DMS114 treated with DMSO at 0.1 percent for 48 hours (cell line): ENCODE results near the gene PIBF1.
"Not testable (repeated sequence)": the region's sequence is repeated elsewhere in the genome, so short reads cannot be mapped to it uniquely, and the experiment has no call there.

Experiments used
- DNase-seq: peaks from one replicate; lab custom pipeline; 2025; ENCODE audit not compliant: unreplicated experiment; lab: John Stamatoyannopoulos, UW

Gene PIBF1

GRCh38 chr13:72781451-72782439, at the start of gene PIBF1, which contains the start of gene DIS3:
PIBF1 (plus strand) TSS chr13:72782133; CDS start chr13:72783470, 1,337 bp downstream.
DIS3 (minus strand) TSS chr13:72781900; CDS start chr13:72781832, 68 bp downstream.
- DNase-seq = peak; percentile 82

GRCh38 chr13:72737033-72737432, 44.9 kb upstream of the PIBF1 start:
- DNase-seq = no peak

GRCh38 chr13:72740015-72740414, 41.9 kb upstream of the PIBF1 start:
- DNase-seq = no peak

GRCh38 chr13:72745260-72745659, 36.7 kb upstream of the PIBF1 start:
- DNase-seq = no peak

- DNase-seq = no peak
These were observed 30.7 kb upstream of the PIBF1 start for GRCh38 chr13:72751220-72751619.

GRCh38 chr13:72754111-72754510, 27.8 kb upstream of the PIBF1 start:
- DNase-seq = no peak

- DNase-seq = no peak
These were observed 24.0 kb upstream of the PIBF1 start for GRCh38 chr13:72757792-72758535.

- no peak for DNase-seq
These were observed 21.7 kb upstream of the PIBF1 start for GRCh38 chr13:72760189-72760588.

- no peak for DNase-seq
These were observed 18.5 kb upstream of the PIBF1 start for GRCh38 chr13:72763411-72763810.

- DNase-seq = no peak
These were observed 7.9 kb upstream of the PIBF1 start for GRCh38 chr13:72774019-72774418.

GRCh38 chr13:72782717-72783116, 784 bp downstream of the PIBF1 start:
- no peak for DNase-seq

- not testable (repeated sequence) for DNase-seq
These were observed 2.7 kb downstream of the PIBF1 start for GRCh38 chr13:72784679-72785078.

- no peak for DNase-seq
These were observed 6.9 kb downstream of the PIBF1 start for GRCh38 chr13:72788831-72789230.

- no peak for DNase-seq
These were observed 10.7 kb downstream of the PIBF1 start for GRCh38 chr13:72792640-72793039.

- no peak for DNase-seq
These were observed 16.9 kb downstream of the PIBF1 start for GRCh38 chr13:72798817-72799216.

GRCh38 chr13:72804301-72804700, 22.4 kb downstream of the PIBF1 start:
- no peak for DNase-seq

- DNase-seq = no peak
These were observed 23.9 kb downstream of the PIBF1 start for GRCh38 chr13:72805676-72806346.

GRCh38 chr13:72806514-72806913, 24.6 kb downstream of the PIBF1 start:
- not testable (repeated sequence) for DNase-seq

- peak; percentile 1 for DNase-seq
These were observed 27.1 kb downstream of the PIBF1 start for GRCh38 chr13:72808917-72809500.

- DNase-seq = no peak
These were observed 38.4 kb downstream of the PIBF1 start for GRCh38 chr13:72820156-72820897.
